K562 (cell line): ENCODE data around the gene LOC101059915.

Source experiments
- ATAC-seq: fragments of 200-7000 bp; cut with Tn5 transposase; 3 replicates; pipeline ENCODE4 v1.9.1; 2020; ENCODE audit warnings: moderate library complexity
- BruUV-seq: library from RNA; stranded (reverse); fragments of 400-500 nt; replicated peaks from 2 replicates; lab custom pipeline; 2021; lab: Mats Ljungman, UMichigan
- CTCF ChIA-PET: fragments of 300-600 bp; formaldehyde crosslinking; extraction: SDS; loops from one replicate; lab custom pipeline; 2021; ENCODE audit warnings: low intra/inter-chr PET ratio; lab: Yijun Ruan, JAX
- POLR2A ChIA-PET: fragments of 300-600, 350-650 bp; sonication (Branson Sonifier 250); formaldehyde crosslinking; extraction: SDS; loops from one replicate; lab custom pipeline; 2021; ENCODE audit warnings: antibody characterized with exemption, inconsistent platforms; lab: Yijun Ruan, JAX
- DNase-seq, 4 experiments: peaks; one replicate each; pipeline versions ENCODE4 v3.0.0 to v3.0.0-alpha.2; 2011 to 2018; ENCODE audit warnings: low spot score in 3 of 4, mixed read lengths in 3 of 4; ENCODE audit errors: extremely low read depth in 1 of 4
- FAIRE-seq: peaks from 2 replicates; lab custom pipeline; 2011; peaks lifted over from hg19 to GRCh38; lab: Jason Lieb, UNC
- H2AFZ ChIP-seq: 2 replicates; pipeline ENCODE4 v1.6.0; 2011; ENCODE audit warnings: low read depth, low read length, control low read depth, inconsistent platforms
- H3K27ac ChIP-seq: fragments of 200-600 bp; 3 replicates; pipeline ENCODE4 v1.8.0; 2011; ENCODE audit warnings: low read depth, mild to moderate bottlenecking, control low read depth, inconsistent platforms, low read length, moderate library complexity, mixed read lengths; ENCODE audit errors: extremely low read depth
- H3K27me3 ChIP-seq, 2 experiments: fragments of 300-600 bp in 1 of 2; 2 replicates in 1 of 2; 3 replicates in 1 of 2; pipeline versions ENCODE4 v1.6.0 to v1.8.0; 2011; ENCODE audit warnings: inconsistent platforms in 2 of 2, low read length in 2 of 2, mild to moderate bottlenecking in 1 of 2, mixed read lengths in 1 of 2, moderate library complexity in 1 of 2; ENCODE audit not compliant: control insufficient read depth in 2 of 2, insufficient read depth in 2 of 2
- H3K36me3 ChIP-seq: fragments of 300-600 bp; 3 replicates; pipeline ENCODE4 v1.8.0; 2011; ENCODE audit warnings: mild to moderate bottlenecking, low read length, inconsistent platforms; ENCODE audit not compliant: control insufficient read depth, insufficient read depth
- H3K4me1 ChIP-seq, 2 experiments: fragments of 200-600 bp in 1 of 2; replicated peaks in 1 of 2; 2 replicates in 1 of 2; 3 replicates in 1 of 2; pipeline versions ENCODE4 v1.5.1 to v1.8.0; 2011; ENCODE audit warnings: inconsistent platforms in 2 of 2, low read length in 2 of 2, mild to moderate bottlenecking in 1 of 2, mixed read lengths in 1 of 2, moderate library complexity in 1 of 2; ENCODE audit not compliant: control insufficient read depth in 2 of 2, insufficient read depth in 2 of 2
- H3K4me2 ChIP-seq: 2 replicates; pipeline ENCODE4 v1.6.1; 2011; ENCODE audit warnings: low read length, control low read depth, inconsistent platforms, mixed read lengths; ENCODE audit not compliant: insufficient read depth
- H3K4me3 ChIP-seq: fragments of 200-600 bp; sonication (generic), shearing (Covaris generic); 2 replicates; pipeline ENCODE4 v1.5.1; 2016; ENCODE audit warnings: control low read depth, inconsistent platforms
- H3K79me2 ChIP-seq: fragments of 200-600 bp; 3 replicates; pipeline ENCODE4 v1.8.0; 2011; ENCODE audit warnings: low read length, inconsistent platforms; ENCODE audit not compliant: control insufficient read depth, insufficient read depth
- H3K9ac ChIP-seq, 2 experiments: 2 replicates each; pipeline versions ENCODE4 v1.6.0 to v1.6.1; 2011; ENCODE audit warnings: low read depth in 2 of 2, low read length in 2 of 2, control low read depth in 1 of 2, inconsistent platforms in 1 of 2, mild to moderate bottlenecking in 1 of 2, mixed read lengths in 1 of 2; ENCODE audit not compliant: insufficient read depth in 1 of 2
- H3K9me1 ChIP-seq: one replicate; pipeline ENCODE4 v1.6.0; 2011; ENCODE audit warnings: inconsistent platforms, mild to moderate bottlenecking, low read length, moderate library complexity; ENCODE audit not compliant: control insufficient read depth, insufficient read depth
- H3K9me3 ChIP-seq: replicated peaks from 2 replicates; pipeline ENCODE4 v1.5.1; 2011; ENCODE audit warnings: low read depth, low read length, inconsistent platforms; ENCODE audit not compliant: control insufficient read depth, insufficient read depth
- H4K20me1 ChIP-seq: replicated peaks from 2 replicates; pipeline ENCODE4 v1.6.1; 2011; ENCODE audit warnings: low read length, inconsistent platforms, mixed read lengths; ENCODE audit not compliant: control insufficient read depth, insufficient read depth
- ARNT ChIP-seq, 2 experiments: fragments of 450-650 bp; IDR thresholded peaks; 2 replicates each; pipeline ENCODE4 v1.6.1; 2016; ENCODE audit warnings: mild to moderate bottlenecking in 1 of 2
- ELF1 ChIP-seq: fragments of 200-800 bp; sonication (Bioruptor generic); IDR thresholded peaks from 2 replicates; pipeline ENCODE4 v1.6.1; 2016; ENCODE audit warnings: missing genetic modification characterization, missing compliant biosample characterization
- FOXA1 ChIP-seq: fragments of 450-650 bp; IDR thresholded peaks from 2 replicates; pipeline ENCODE4 v1.6.1; 2016; ENCODE audit warnings: mild to moderate bottlenecking, borderline replicate concordance
- KDM1A ChIP-seq, 2 experiments: fragments of 450-650 bp; IDR thresholded peaks; 2 replicates each; pipeline ENCODE4 v1.6.1; 2016; ENCODE audit warnings: mild to moderate bottlenecking in 2 of 2
- NONO ChIP-seq, 2 experiments: fragments of 200-400 bp in 1 of 2; fragments of 450-650 bp in 1 of 2; formaldehyde crosslinking in 1 of 2; IDR thresholded peaks; 2 replicates each; pipeline ENCODE4 v1.6.1; 2017; ENCODE audit warnings: low read depth in 2 of 2, mild to moderate bottlenecking in 2 of 2, moderate library complexity in 2 of 2, low read length in 1 of 2
- POLR2AphosphoS5 ChIP-seq: IDR thresholded peaks from 2 replicates; pipeline ENCODE4 v1.6.1; 2011; ENCODE audit warnings: mild to moderate bottlenecking, low read depth, low read length, moderate library complexity; ENCODE audit not compliant: control insufficient read depth, insufficient read depth
- ZNF146 ChIP-seq: IDR thresholded peaks from one replicate; pipeline ENCODE4 v1.6.1; 2018; ENCODE audit warnings: missing compliant biosample characterization; ENCODE audit not compliant: unreplicated experiment
- WGBS: fragments of 100-300 bp; shearing (Covaris generic); methylation state at CpG from one replicate; pipeline ENCODE4 v1.1.6; 2016; ENCODE audit warnings: low coverage, mixed read lengths; ENCODE audit not compliant: insufficient coverage; ENCODE audit errors: missing lambda C conversion rate; 5-methylcytosine and 5-hydroxymethylcytosine counted together
- in situ Hi-C: fragments of 300-500 bp; cut with MboI; formaldehyde crosslinking; loops from 4 replicates; pipeline ENCODE4 v1.15.0; 2018; ENCODE audit warnings: inconsistent platforms, mixed read lengths
- intact Hi-C: fragments of 100-400 bp; cut with micrococcal nuclease; formaldehyde crosslinking; loops from 2 replicates; pipeline ENCODE4 v1.14.2; 2022
- TF ChIP-seq, protein P1 (sequence below): IDR thresholded peaks from 3 replicates; pipeline ENCODE4 v1.6.1; 2011; ENCODE audit warnings: borderline replicate concordance, mild to moderate bottlenecking; ENCODE audit not compliant: insufficient read length, insufficient read depth
- TF ChIP-seq, protein P2 (sequence below): fragments of 250-450 bp; sonication (Bioruptor Pico); IDR thresholded peaks from 2 replicates; pipeline ENCODE4 v1.4.0; 2020; ENCODE audit warnings: mild to moderate bottlenecking, moderate library complexity

Gene LOC101059915

DNA sequence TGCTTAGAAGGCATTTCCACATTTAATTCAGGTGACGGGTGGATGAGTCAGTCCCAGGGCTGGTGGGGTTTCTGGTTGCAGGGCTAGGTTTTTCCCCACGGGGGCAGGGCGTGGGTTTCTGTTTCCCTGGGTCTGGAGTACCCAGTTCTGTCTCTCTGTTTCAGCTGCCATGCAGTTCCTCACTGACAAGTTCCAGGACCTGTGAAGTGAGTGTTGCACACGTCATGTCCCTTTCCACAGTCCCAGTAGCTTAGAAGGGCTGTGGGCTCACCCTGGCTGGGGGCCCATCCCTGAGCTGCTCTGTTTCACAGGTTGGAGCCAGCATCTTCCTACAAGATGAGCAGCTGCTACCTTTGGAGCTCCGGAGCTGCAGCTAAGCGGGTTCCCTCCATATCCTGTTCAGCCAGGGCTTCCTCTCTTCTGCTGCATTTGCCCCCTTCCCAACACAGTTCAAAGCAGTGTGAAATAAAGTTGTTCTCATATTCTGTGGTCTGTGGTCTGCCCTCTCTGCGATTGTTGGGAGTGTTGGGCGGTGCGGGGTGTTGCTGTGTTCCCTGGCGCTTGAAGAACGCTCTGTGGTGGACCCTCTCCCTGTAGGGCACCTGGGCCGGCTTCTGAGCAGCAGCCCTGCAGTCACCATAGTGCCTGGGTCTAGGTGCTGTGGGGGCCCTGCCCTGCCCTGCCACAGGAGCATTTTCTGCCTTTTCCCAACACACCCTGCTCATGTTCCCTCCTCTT lies 3.9 kb downstream of the LOC101059915 start:
- in situ Hi-C loops: loop anchor here (10.0 to 25.0 kb wide), 2 partner anchors 124 to 191 kb away; no protein-coding TSS in a partner anchor
- H3K4me1 ChIP-seq: peaks cover 0 to 14% of the 10 kb centered on the region in 2 experiments; a peak in 2 of 5 replicates
- no peak for ATAC-seq

GRCh38 chrX:71671938-71672337 lies 4.6 kb downstream of the LOC101059915 start:
- H2AFZ ChIP-seq: no peak overlapping the region
- no peak overlapping the region for H3K9ac ChIP-seq
- H3K36me3 ChIP-seq: no peaks in the 10 kb centered on the region
- no peaks in the 10 kb centered on the region for H3K79me2 ChIP-seq
- in situ Hi-C loops (loop anchor here (10.0 to 25.0 kb wide), 2 partner anchors 123 to 190 kb away; no protein-coding TSS in a partner anchor), intact Hi-C loops (no loop called here)
- no peak overlapping the region for H3K27ac ChIP-seq
- no TSS peak for BruUV-seq
- H3K4me1 ChIP-seq: peaks cover 0 to 7% of the 10 kb centered on the region in 2 experiments; a peak in 2 of 5 replicates
- H3K9me1 ChIP-seq: no peaks in the 10 kb centered on the region
- H3K4me2 ChIP-seq: no peak overlapping the region
- TF ChIP-seq KDM1A (IDR thresholded peaks at IDR 0.05): no peak
- TF ChIP-seq NONO (IDR thresholded peaks at IDR 0.05; ENCODE audit: low read depth in 2 of 2, low read length in 1 of 2): no peak
- no peak for TF ChIP-seq ZNF146 (CRISPR knock-in tag)
- TF ChIP-seq ELF1 (tag): no peak
- TF ChIP-seq, protein P1, sequence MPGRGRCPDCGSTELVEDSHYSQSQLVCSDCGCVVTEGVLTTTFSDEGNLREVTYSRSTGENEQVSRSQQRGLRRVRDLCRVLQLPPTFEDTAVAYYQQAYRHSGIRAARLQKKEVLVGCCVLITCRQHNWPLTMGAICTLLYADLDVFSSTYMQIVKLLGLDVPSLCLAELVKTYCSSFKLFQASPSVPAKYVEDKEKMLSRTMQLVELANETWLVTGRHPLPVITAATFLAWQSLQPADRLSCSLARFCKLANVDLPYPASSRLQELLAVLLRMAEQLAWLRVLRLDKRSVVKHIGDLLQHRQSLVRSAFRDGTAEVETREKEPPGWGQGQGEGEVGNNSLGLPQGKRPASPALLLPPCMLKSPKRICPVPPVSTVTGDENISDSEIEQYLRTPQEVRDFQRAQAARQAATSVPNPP: no peak
- TF ChIP-seq, protein P2, sequence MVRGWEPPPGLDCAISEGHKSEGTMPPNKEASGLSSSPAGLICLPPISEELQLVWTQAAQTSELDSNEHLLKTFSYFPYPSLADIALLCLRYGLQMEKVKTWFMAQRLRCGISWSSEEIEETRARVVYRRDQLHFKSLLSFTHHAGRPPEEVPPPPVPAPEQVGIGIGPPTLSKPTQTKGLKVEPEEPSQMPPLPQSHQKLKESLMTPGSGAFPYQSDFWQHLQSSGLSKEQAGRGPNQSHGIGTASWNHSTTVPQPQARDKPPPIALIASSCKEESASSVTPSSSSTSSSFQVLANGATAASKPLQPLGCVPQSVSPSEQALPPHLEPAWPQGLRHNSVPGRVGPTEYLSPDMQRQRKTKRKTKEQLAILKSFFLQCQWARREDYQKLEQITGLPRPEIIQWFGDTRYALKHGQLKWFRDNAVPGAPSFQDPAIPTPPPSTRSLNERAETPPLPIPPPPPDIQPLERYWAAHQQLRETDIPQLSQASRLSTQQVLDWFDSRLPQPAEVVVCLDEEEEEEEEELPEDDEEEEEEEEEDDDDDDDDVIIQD (CRISPR knock-in tag): no peak
- CTCF ChIA-PET: no interaction called here
- H3K4me3 ChIP-seq: no peak overlapping the region
- ATAC-seq: no peak
- POLR2A ChIA-PET: interaction anchor here (0.6 kb wide), 1 partner anchor 234 kb away, joined by 3 read pairs; no protein-coding TSS in a partner anchor
- no peak for FAIRE-seq
- peaks cover 0 to 29% of the 10 kb centered on the region in 2 experiments; a peak in 3 of 5 replicates for H3K27me3 ChIP-seq
- H4K20me1 ChIP-seq: no peaks in the 10 kb centered on the region
- no peaks in the 10 kb centered on the region for H3K9me3 ChIP-seq
- WGBS: 51% methylated on average over 7 of the region's 11 CpGs
- no peak for DNase-seq

More for the DNA sequence above, 3.9 kb downstream of the LOC101059915 start:
- Histone ChIP-seq H3K9me1 (no peaks in the 10 kb centered on the region), H3K27ac (no peak overlapping the region), H3K4me2 (no peak overlapping the region), H3K4me3 (no peak overlapping the region), H3K9ac (no peak overlapping the region), H4K20me1 (no peaks in the 10 kb centered on the region), H2AFZ (no peak overlapping the region), H3K9me3 (no peaks in the 10 kb centered on the region), H3K79me2 (no peaks in the 10 kb centered on the region), H3K27me3 (peaks cover 0 to 29% of the 10 kb centered on the region in 2 experiments; a peak in 3 of 5 replicates), H3K36me3 (no peaks in the 10 kb centered on the region)
- no peak for TF ChIP-seq ARNT (IDR thresholded peaks at IDR 0.05)
- TF ChIP-seq POLR2AphosphoS5: no peak
- no peak for TF ChIP-seq FOXA1
- ChIA-PET CTCF (no interaction called here), POLR2A (interaction anchor here (0.6 kb wide), 1 partner anchor 234 kb away, joined by 3 read pairs; no protein-coding TSS in a partner anchor)
- no TSS peak for BruUV-seq
- intact Hi-C loops: no loop called here
- 2% methylated on average over 10 of the region's 12 CpGs for WGBS
- no peak for FAIRE-seq
- DNase-seq: no peak
